GM19455 (cell line): Measurements from ENCODE around the gene SMC4.
A peak's percentile ranks its signal among the peaks of the same experiment; 100 is the strongest.

Experiments used
- ATAC-seq: cut with Tn5 transposase; IDR thresholded peaks from one replicate; pipeline ENCODE4 v1.9.1; 2021; ENCODE audit not compliant: unreplicated experiment

Gene SMC4

DNA sequence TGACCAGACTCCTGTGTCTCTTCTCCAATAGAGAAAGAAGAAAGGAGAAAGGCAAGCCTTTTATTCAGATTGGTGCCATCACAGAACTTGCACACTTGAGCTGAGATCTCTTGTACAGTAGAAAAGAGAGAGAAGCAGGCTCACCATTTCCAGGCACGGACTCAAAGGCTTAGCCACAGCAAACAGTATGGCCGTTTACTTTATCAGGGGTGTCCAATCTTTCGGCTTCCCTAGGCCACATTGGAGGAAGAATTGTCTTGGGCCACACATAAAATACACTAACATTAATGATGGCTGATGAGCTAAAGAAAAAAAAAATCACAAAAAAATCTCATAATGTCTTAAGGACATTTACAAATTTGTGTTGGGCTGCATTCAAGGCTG, 5.4 kb upstream of the SMC4 start:
- no peak for ATAC-seq

- no peak for ATAC-seq
These were observed 4.2 kb upstream of the SMC4 start for GRCh38 chr3:160395297-160395696.

GRCh38 chr3:160398820-160399124, 678 bp upstream of the SMC4 start:
- peak; percentile 15 for ATAC-seq

DNA sequence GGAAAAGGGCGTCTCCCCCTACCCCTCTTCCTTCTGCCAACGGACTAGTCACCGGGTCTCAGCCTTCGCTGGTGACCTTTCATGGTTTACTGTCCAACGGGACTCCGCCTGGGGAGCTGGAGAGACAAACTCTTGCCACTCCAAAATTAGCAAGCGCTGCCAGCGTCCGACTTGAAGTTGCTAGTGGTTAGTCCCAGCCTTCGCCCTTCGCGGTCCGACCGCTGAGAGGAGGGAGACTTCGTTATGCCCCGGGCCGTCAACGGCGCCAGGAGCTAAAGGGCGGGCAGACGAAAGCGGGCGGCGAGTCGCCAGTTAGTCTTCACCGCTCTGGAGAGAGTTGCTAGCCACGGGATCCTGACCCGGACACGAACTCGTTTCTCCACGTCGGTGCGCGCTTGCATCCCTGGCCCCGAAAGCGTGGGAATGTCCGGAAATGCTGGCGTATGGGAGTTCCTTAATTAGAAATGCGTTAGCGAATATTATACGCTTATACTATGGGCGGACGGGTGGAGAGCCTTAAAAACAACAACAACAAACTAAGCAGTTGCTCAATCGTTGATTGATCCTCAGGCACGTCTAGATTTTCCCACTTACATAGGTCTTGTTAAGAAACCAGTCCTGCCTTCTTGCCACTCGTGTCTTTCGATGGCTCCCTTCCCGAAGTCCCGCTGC, 716 bp downstream of the SMC4 start:
- peak; percentile 7 for ATAC-seq

- ATAC-seq: no peak
These were observed 1.3 kb downstream of the SMC4 start for GRCh38 chr3:160400702-160401150.

DNA sequence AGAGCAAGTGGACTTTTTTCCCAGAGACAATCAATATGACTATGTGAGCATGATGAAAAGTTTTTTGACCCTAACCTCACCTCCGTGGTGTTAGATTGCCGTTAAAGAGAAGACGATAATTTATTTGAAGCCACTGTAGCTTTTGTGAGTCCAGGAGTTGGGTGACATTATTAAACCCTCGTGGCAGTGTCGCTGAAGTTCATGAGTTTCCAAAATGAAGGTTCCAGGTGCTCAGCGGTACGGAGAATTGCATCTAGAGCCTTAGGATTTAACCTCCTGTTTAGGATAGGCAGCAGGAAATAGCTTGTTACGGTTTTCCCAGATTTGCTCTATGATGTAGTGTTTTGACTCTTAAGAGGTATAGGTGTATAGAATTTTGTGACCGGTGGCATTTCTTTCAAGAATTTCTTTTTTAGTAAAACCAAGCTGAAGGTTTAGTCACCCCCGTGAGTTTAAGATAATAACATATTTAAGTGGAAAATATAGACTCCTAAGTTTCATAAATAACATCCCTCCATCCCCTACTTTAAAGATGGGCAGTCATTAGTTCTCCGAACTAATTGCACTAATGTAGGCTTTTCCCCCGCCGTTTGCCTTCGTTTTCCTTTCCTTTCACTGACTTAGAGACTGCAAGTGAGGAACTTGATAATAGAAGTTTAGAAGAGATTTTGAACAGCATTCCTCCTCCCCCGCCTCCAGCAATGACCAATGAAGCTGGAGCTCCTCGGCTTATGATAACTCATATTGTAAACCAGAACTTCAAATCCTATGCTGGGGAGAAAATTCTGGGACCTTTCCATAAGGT, 2.0 kb downstream of the SMC4 start:
- ATAC-seq: no peak

DNA sequence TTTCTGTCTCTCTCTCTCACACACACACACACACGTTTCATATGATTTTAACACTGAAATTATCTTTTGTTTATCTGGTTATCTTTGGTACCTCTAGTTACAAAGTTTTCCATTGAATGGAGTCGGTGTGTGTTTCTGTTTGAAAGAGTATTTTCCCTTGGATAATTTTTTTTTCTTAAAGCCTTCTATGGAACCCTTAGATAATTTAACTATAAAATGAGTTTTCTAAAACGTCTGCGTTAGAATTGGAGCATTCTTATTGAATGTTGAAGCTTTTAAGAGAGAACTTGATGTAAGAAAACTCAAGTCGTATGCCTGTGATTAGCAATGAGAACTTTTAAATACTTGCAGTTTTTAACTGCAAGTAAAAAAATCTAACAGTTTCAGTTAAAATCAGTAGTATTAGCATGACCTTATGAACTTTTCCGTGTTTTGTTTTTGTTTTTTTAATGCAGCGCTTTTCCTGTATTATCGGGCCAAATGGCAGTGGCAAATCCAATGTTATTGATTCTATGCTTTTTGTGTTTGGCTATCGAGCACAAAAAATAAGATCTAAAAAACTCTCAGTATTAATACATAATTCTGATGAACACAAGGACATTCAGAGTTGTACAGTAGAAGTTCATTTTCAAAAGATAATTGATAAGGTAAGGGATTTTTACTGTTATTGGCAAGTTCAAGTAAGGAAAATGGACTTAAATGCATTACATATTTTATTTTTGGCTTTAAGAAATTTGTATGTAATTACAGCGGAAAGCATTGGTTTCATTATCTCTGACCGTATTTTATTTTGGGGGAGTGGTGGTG, 3.0 kb downstream of the SMC4 start:
- no peak for ATAC-seq

- no peak for ATAC-seq
These were observed 3.6 kb downstream of the SMC4 start for GRCh38 chr3:160403028-160403545.

DNA sequence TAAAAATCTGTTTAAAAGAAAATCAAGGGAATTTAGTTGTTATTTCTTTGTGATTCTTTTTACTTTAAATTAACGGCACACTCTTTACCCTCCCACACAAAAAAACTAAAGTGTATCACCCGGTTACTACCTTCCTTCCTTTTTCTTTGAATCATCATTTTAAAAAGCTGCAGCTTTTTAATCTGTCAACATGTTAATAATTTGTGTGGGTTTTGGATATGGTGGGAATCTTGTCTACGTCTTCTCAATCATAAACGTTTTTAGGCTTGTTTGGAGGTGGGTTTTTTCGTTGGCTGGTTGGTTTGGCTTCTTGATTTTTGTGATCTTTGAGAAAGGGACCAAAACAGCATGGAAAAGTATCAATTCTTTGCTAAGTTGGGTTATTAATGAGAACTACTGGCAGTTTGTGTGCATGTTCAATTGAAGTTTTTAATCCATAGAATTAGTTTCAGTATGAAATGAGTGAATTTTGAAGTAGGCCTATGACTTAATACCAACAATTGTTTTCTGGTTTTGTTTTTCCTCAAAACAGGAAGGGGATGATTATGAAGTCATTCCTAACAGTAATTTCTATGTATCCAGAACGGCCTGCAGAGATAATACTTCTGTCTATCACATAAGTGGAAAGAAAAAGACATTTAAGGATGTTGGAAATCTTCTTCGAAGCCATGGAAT, 4.5 kb downstream of the SMC4 start:
- ATAC-seq: no peak

DNA sequence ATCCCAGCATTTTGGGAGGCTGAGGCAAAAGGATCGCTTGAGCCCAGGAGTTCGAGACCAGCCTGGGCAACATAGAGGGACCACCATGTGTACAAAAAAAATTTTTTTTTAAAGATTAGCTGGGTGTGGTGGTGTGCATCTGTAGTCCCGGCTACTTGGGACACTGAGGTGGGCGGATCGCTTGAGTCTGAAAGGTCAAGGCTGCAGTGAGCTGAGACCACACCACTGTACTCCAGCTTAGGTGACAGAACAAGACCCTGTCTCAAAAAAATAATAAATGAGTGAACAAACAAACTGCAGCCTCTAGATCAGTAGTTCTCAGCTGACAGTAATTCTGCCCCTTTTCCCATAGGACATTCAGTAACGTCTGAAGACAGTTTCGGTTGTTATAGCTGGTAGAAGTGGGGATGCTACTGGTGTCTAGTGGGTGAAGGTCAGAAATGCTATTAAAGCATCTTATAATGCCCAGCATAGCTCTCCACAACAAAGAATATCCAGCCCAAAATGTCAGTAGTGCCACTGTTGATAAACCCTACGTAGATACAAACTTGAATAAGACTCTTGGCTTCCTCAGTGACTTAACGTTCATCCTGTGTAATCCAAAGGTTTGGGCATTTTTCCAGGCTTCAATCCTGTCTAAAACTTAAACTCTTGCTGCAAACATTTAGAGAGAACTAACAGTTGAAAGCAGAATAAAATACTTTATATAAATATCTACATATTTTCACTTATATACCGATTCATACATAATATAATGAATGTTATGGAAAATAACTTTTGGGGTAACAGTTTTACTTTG, 10.6 kb downstream of the SMC4 start:
- ATAC-seq: no peak

GRCh38 chr3:160412477-160412876, 13.0 kb downstream of the SMC4 start:
- no peak for ATAC-seq

DNA sequence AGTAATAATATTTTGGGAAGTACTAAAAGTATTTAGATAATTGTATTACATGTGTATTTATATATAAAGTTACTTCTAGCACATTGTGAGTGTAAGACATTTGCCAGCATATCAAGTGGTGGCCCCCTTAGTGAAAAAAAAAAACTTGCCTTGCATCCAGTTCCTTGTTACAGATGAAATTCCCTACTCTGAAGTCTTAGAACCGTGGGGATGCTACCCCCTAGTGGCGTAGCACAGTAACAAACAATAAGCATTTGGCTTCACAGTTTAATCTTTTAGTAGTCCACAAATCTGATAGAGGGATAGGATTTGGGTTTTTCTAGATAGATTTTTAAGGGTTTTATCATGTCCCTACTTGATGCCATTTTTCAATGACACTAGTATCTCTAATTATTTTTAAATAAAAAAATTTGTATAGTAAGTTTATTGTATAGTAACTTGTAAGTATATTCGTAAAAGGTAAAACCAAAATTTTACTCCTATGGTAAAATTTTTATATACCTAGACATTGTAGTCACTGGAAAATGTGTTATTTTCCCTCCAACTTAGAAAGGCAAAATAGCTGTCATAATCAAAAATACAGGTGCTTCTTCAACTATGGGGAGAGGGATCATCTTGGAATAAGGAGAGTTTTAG, 14.3 kb downstream of the SMC4 start:
- ATAC-seq: peak; percentile 69

DNA sequence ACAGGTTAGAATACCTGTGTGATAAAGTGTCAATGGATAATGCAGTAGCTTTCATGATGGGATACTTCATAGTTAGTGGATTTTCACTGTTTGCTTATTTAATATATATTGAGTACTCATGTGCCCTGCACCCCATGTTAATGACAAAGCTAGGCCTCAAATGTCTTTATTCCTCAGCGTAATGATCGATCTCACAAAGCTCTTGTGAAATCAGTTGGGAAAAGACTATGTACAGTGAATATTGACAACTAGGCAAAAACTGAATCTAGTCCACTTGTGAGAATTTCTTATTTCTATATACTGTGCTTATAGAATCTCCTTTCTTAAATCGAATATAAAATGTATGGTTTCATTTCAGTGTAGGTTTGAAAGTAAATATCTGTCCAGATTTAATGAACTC, 17.9 kb downstream of the SMC4 start:
- ATAC-seq: no peak

DNA sequence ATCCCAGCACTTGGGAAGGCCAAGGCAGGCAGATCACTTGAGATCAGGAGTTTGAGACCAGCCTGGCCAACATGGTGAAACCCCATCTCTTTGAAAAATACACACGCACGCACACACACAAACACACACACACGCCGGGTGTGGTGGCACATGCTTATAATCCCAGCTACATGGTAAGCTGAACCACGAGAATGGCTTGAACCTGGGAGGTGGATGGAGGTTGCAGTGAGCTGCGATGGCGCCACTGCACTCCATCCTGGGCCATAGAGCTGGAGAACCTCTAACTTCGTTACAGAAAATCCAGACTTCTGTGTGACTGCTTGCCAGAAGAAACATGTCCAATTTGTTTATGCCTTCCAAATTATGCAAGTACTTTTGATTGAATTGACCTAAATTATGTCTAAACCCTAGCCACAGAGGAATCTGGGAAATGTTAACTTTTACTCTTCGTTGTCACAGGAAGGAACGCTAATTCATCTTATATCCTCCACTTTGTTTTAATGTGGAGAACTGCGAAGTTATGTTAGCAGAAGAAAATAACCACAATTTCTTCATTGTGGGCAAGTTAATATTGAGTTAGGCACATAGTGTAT, 28.5 kb downstream of the SMC4 start:
- ATAC-seq: no peak

GRCh38 chr3:160434071-160434470, 34.6 kb downstream of the SMC4 start:
- no peak for ATAC-seq

DNA sequence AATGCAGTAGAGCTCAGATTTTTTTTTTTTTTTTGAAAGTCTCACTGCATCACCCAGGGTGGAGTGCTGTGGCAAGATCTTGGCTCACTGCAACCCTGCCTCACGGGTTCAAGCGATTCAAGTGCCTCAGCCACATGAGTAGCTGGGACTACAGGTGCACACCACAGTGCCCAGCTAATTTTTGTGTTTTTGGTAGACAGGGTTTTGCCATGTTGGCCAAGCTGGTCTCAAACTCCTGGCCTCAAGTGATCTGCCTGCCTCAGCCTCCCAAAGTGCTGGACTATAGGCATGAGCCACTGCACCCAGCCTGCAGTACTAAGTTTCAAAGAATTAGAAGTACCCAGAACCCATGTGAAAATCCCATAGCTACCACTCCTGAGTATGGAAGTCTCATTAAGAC, 35.6 kb downstream of the SMC4 start:
- ATAC-seq: no peak

DNA sequence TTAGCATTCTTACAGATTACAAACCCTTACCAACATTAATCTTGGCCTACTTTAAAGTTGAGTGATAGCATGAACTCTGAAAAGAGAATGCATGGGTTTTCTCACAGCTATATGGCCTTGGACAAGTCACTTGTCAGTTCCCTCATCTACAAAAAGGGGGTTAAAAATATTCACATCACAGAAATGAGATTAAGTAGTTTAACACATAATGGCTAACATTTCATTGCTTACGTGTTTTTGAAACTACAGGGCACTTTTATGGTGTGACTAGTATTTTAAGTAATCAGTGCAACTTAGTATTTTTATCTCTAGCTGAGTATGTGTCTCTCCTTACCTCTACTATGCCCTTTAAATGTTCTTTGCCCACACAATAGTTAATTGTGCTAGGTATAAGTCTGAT, 36.3 kb downstream of the SMC4 start:
- ATAC-seq: no peak

DNA sequence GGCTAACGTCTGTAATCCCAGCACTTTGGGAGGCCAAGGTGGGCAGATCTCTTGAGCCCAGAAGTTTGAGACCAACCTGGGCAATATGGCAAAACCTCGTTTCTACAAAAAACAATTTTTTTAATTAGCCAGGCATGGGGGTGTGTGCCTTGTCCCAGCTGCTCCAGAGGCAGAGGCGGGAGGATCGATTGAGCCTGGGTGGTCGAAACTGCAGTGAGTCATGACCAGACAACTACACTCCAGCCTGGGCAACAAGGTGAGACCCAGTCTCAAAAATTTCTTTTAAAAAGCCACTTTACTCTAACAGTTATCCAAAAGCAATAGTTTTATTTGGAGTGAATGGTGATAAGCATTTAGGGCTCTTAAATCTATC, 37.6 kb downstream of the SMC4 start:
- ATAC-seq: no peak

GRCh38 chr3:160440687-160441086, 41.2 kb downstream of the SMC4 start:
- ATAC-seq: no peak

GRCh38 chr3:160444411-160444810, 45.0 kb downstream of the SMC4 start:
- no peak for ATAC-seq
